HL-60 (cell line): ENCODE data around the gene NR2E3.

Experiments used
- CTCF ChIP-seq: IDR thresholded peaks from one replicate; pipeline ENCODE4 v1.5.1; 2011; ENCODE audit warnings: low read length, control low read depth, inconsistent platforms; ENCODE audit not compliant: insufficient read depth
- GABPA ChIP-seq: IDR thresholded peaks from 2 replicates; pipeline ENCODE4 v1.6.1; 2012; ENCODE audit warnings: low read depth
- POLR2AphosphoS5 ChIP-seq: IDR thresholded peaks from 2 replicates; pipeline ENCODE4 v1.6.1; 2012; ENCODE audit warnings: low read depth
- REST ChIP-seq: IDR thresholded peaks from 2 replicates; pipeline ENCODE4 v1.6.1; 2012; ENCODE audit warnings: low read depth; ENCODE audit not compliant: insufficient replicate concordance

- TF ChIP-seq CTCF = no peak
- TF ChIP-seq POLR2AphosphoS5 = no peak
- TF ChIP-seq REST = no peak
- no peak for TF ChIP-seq GABPA
Observed at GRCh38 chr15:71810256-71811035, at the start of gene NR2E3.
